GM12878 (cell line): ENCODE data around the gene KLHL24. TPM values are rescaled to one million over a fixed set of nuclear protein-coding genes. Genes with fewer than 3 reads are reported as not detected.
A peak's percentile ranks its signal among the peaks of the same experiment; 100 is the strongest.

ENCODE experiments used
- CEBPZ ChIP-seq: fragments of 150-350 bp; IDR thresholded peaks from 2 replicates; pipeline ENCODE4 v1.6.1; 2016; ENCODE audit warnings: low read depth, low read length
- CREB1 ChIP-seq: IDR thresholded peaks from 2 replicates; pipeline ENCODE4 v1.6.1; 2012; ENCODE audit warnings: low read depth, mild to moderate bottlenecking, inconsistent platforms
- CUX1 ChIP-seq: IDR thresholded peaks from 2 replicates; pipeline ENCODE4 v1.6.1; 2012; ENCODE audit warnings: improper control_type of control experiment, low read depth, low read length; ENCODE audit not compliant: insufficient replicate concordance
- EP300 ChIP-seq, 2 experiments: fragments of 150-350 bp in 1 of 2; IDR thresholded peaks; 2 replicates each; pipeline ENCODE4 v1.6.1; 2011 to 2012; ENCODE audit warnings: low read depth in 2 of 2, low read length in 2 of 2, borderline replicate concordance in 1 of 2, improper control_type of control experiment in 1 of 2, inconsistent platforms in 1 of 2; ENCODE audit not compliant: control insufficient read depth in 1 of 2
- GABPA ChIP-seq: IDR thresholded peaks from 2 replicates; pipeline ENCODE4 v1.6.1; 2014; ENCODE audit warnings: antibody characterized with exemption, low read depth, mild to moderate bottlenecking, inconsistent platforms
- JUND ChIP-seq: IDR thresholded peaks from 2 replicates; pipeline ENCODE4 v1.6.1; 2012; ENCODE audit warnings: low read depth, mild to moderate bottlenecking, low read length, improper control_type of control experiment, moderate library complexity
- KDM1A ChIP-seq: fragments of 200-600 bp; sonication (generic); IDR thresholded peaks from 2 replicates; pipeline ENCODE4 v1.6.1; 2016; ENCODE audit warnings: borderline replicate concordance
- MTA3 ChIP-seq: IDR thresholded peaks from 2 replicates; pipeline ENCODE4 v1.6.1; 2012; ENCODE audit warnings: low read length, inconsistent platforms, borderline replicate concordance
- NFIC ChIP-seq: IDR thresholded peaks from 2 replicates; pipeline ENCODE4 v1.6.1; 2012; ENCODE audit warnings: low read depth, mild to moderate bottlenecking, inconsistent platforms, low read length, moderate library complexity
- NFYB ChIP-seq: IDR thresholded peaks from 2 replicates; pipeline ENCODE4 v1.6.1; 2011; ENCODE audit warnings: low read depth, mild to moderate bottlenecking, low read length, improper control_type of control experiment, moderate library complexity; ENCODE audit not compliant: insufficient read depth
- NRF1 ChIP-seq: conservative IDR thresholded peaks from 2 replicates; pipeline ENCODE4 v1.6.1; 2011; ENCODE audit warnings: mild to moderate bottlenecking, low read depth, low read length, improper control_type of control experiment
- RAD21 ChIP-seq: IDR thresholded peaks from 2 replicates; pipeline ENCODE4 v1.6.1; 2011; ENCODE audit warnings: mild to moderate bottlenecking, low read depth, low read length, moderate library complexity; ENCODE audit not compliant: insufficient read depth
- SKIL ChIP-seq: fragments of 450-650 bp; IDR thresholded peaks from 2 replicates; pipeline ENCODE4 v1.6.1; 2017; ENCODE audit warnings: mild to moderate bottlenecking, low read depth, inconsistent platforms; ENCODE audit not compliant: poor library complexity, severe bottlenecking
- SMARCA5 ChIP-seq: fragments of 450-650 bp; IDR thresholded peaks from 2 replicates; pipeline ENCODE4 v1.6.1; 2017; ENCODE audit warnings: mild to moderate bottlenecking
- SUZ12 ChIP-seq: fragments of 200-600 bp; sonication (generic); IDR thresholded peaks from one replicate; pipeline ENCODE4 v1.6.1; 2018; ENCODE audit warnings: antibody characterized with exemption, mild to moderate bottlenecking; ENCODE audit not compliant: unreplicated experiment
- ZSCAN29 ChIP-seq: fragments of 450-650 bp; IDR thresholded peaks from 2 replicates; pipeline ENCODE4 v1.6.1; 2017; ENCODE audit warnings: mild to moderate bottlenecking, moderate library complexity
- polyA plus RNA-seq, 11 experiments: library from polyadenylated mRNA; depleted of rRNA in 4 of 11; unstranded in 6 of 11; stranded (reverse) in 5 of 11; fragments of >200 nt; fragmentation: Nextera tagmentation in 4 of 11; fragmentation: Illumina TruSeq in 1 of 11; extraction: Ambion mirVana in 4 of 11; extraction: Trizol in 1 of 11; gene quantifications; 1 replicate in 1 of 11; 2 replicates in 10 of 11; pipeline versions ENCODE4 v1.2.1 to v1.2.3, GENCODE V29; 2011 to 2016; ENCODE audit warnings: inconsistent platforms in 2 of 11, missing spikeins in 2 of 11, low read depth in 1 of 11
- total RNA-seq, 4 experiments: library from RNA; depleted of rRNA in 3 of 4; stranded (reverse); fragments of >200 nt in 3 of 4; fragmentation: Illumina TruSeq in 1 of 4; extraction: Trizol in 1 of 4; gene quantifications; 2 replicates each; pipeline versions ENCODE4 v1.2.1 to v1.2.3, GENCODE V29; 2013 to 2021

The KLHL24 gene
- total and polyA plus RNA-seq, 10 of the 15 experiments (the other 5 are each of a cell fraction or from before 2014, with no cell fraction given) = 0.91 to 24.3 (median 5.3) TPM

- TF ChIP-seq CUX1 (no peak), GABPA (no peak), MTA3 (no peak), NFIC (no peak), CEBPZ (no peak), KDM1A (no peak), CREB1 (0 out of 2 replicates have a peak, but pooled peaks have one; percentile 18), SMARCA5 (peak; percentile 76; the same call in 1 of the 2 replicates), NFYB (peak; percentile 53; the same call in 1 of the 2 replicates), NRF1 (no peak), SUZ12 (no peak), RAD21 (no peak), SKIL (no peak), JUND (no peak), EP300 (IDR thresholded peaks at IDR 0.05; ENCODE audit: borderline replicate concordance in 1 of 2, control insufficient read depth in 1 of 2, low read depth in 2 of 2, low read length in 2 of 2) (no peak; a peak in 1 of 4 replicates), ZSCAN29 (0 out of 2 replicates have a peak, but pooled peaks have one; percentile 66)
Measured at GRCh38 chr3:183636221-183637105, 1.0 kb downstream of the KLHL24 start (continued).
